Mesodermal cell (in vitro differentiated cells): Measurements from ENCODE around the gene SDC1.
A peak's percentile ranks its signal among the peaks of the same experiment; 100 is the strongest.

ENCODE experiments used
- H3K27ac ChIP-seq: 2 replicates; pipeline ENCODE4 v1.7.0; 2013; ENCODE audit warnings: mild to moderate bottlenecking, low read depth, low read length, moderate library complexity; ENCODE audit not compliant: severe bottlenecking
- H3K36me3 ChIP-seq: 2 replicates; pipeline ENCODE4 v1.7.1; 2013; ENCODE audit warnings: mild to moderate bottlenecking, low read length, moderate library complexity; ENCODE audit not compliant: control insufficient read depth, insufficient read depth
- H3K4me1 ChIP-seq: one replicate; pipeline ENCODE4 v1.7.1; 2013; ENCODE audit warnings: mild to moderate bottlenecking, low read length; ENCODE audit not compliant: insufficient read depth, control insufficient read depth, poor library complexity, severe bottlenecking
- H3K4me3 ChIP-seq: 2 replicates; pipeline ENCODE4 v1.7.0; 2013; ENCODE audit warnings: low read length, control low read depth, mild to moderate bottlenecking; ENCODE audit not compliant: insufficient read depth, poor library complexity, severe bottlenecking; ENCODE audit errors: extremely low read depth
- H3K9me3 ChIP-seq: 2 replicates; pipeline ENCODE4 v1.7.1; 2013; ENCODE audit warnings: mild to moderate bottlenecking, low read length, moderate library complexity; ENCODE audit not compliant: control insufficient read depth
- WGBS, 2 experiments: methylation state at CpG; one replicate each; pipeline ENCODE4 v1.1.5; 2013; ENCODE audit warnings: missing lambda C conversion rate in 2 of 2; ENCODE audit not compliant: insufficient coverage in 2 of 2; 5-methylcytosine and 5-hydroxymethylcytosine counted together

SDC1 gene

DNA sequence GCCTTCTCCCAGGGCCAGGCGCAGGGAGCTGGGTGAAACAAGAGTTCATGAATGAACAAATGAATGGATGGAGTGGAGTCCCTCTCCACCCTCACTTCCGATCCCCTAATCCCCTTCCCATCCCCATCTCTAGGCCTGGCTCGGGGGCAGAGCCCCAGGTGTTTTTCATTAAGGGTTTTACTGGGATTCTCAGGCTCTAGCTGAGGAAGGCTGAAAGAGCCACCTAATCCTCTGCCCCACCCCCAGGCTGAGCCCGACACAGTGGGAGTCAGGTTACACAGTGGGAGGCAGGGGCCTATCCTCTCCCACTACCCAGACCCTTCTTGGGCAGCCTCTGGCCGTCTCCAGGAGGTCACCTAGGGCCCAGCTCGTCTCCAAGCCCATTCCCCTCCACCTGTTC is 36.1 kb downstream of the SDC1 start:
- Histone ChIP-seq H3K27ac (no peak overlapping the region), H3K36me3 (no peaks in the 10 kb centered on the region), H3K4me1 (peaks cover 35% of the 10 kb centered on the region), H3K9me3 (no peaks in the 10 kb centered on the region), H3K4me3 (no peak overlapping the region)
- 39% methylated on average over 2 of the region's 6 CpGs; no CpG with 5 or more reads in 1 of the 2 experiments for WGBS, 2 experiments

DNA sequence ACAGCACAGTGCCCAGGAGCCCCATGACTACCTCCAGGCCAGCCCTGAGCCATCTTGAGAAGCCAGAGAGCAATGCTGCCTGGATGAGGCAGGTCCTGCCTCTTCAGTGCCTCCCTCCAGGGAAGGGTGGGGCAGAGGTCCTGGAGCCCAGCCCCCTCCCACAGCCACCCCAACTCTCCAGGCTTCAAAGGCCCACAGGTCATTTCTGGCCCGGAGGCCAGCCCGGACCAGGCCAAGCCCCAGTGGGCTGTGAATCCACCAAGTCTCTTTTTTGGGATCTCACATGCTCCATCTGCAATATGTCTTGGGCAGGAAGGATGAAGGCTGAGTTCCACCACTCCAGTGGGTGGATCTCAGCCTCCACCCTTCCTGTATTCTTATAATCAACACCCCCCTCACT is 36.7 kb downstream of the SDC1 start:
- 100% methylated on average over 1 of the region's 2 CpGs; no CpG with 5 or more reads in 1 of the 2 experiments for WGBS, 2 experiments
- Histone ChIP-seq H3K4me3 (no peak overlapping the region), H3K36me3 (no peaks in the 10 kb centered on the region), H3K9me3 (no peaks in the 10 kb centered on the region), H3K27ac (no peak overlapping the region), H3K4me1 (peaks cover 37% of the 10 kb centered on the region)

DNA sequence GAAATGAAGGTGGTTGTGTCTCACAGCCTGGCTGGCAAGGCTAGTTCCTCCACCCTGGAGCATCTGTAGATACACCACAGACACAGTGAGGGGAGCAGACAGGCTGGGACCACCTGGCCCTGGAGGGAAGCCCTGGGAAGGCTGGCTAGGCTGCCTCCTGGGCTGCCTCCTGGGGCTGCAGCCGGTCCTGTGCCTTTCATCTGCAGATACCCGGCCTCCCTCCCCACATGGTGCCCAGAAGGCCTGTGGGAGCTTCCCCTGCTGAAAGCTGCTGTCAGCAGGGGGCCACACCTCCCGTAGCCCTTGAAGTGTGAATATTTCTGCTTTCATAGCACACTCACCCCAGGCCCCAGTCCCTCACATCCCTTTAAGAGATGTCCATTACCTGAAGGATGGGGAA is 37.6 kb downstream of the SDC1 start:
- no peak overlapping the region for H3K4me3 ChIP-seq
- H3K4me1 ChIP-seq = peaks cover 37% of the 10 kb centered on the region
- no peaks in the 10 kb centered on the region for H3K36me3 ChIP-seq
- 42 to 60% methylated on average over 1 to 2 of the region's 3 CpGs for WGBS, 2 experiments
- no peaks in the 10 kb centered on the region for H3K9me3 ChIP-seq
- no peak overlapping the region for H3K27ac ChIP-seq

DNA sequence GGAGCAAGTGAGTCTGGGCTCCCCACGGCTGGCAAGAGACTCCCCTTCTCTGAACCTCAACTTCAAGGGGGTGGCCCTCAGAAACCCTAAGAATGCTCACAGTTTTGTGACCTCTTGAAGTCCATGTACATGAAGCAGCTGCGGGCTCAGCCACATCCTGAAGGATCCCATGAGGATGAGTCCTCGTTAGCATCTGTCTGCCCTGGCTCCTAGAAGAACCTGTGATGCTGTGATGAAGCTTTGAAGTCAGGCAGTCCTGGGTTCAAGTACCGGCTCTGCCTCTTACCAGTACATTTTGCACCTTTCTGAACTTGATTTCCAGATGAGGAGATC is 38.1 kb downstream of the SDC1 start:
- Histone ChIP-seq H3K36me3 (no peaks in the 10 kb centered on the region), H3K4me1 (peaks cover 37% of the 10 kb centered on the region), H3K27ac (no peak overlapping the region), H3K4me3 (no peak overlapping the region), H3K9me3 (no peaks in the 10 kb centered on the region)
- 97 to 100% methylated on average over 3 to 4 of the region's 4 CpGs for WGBS, 2 experiments

DNA sequence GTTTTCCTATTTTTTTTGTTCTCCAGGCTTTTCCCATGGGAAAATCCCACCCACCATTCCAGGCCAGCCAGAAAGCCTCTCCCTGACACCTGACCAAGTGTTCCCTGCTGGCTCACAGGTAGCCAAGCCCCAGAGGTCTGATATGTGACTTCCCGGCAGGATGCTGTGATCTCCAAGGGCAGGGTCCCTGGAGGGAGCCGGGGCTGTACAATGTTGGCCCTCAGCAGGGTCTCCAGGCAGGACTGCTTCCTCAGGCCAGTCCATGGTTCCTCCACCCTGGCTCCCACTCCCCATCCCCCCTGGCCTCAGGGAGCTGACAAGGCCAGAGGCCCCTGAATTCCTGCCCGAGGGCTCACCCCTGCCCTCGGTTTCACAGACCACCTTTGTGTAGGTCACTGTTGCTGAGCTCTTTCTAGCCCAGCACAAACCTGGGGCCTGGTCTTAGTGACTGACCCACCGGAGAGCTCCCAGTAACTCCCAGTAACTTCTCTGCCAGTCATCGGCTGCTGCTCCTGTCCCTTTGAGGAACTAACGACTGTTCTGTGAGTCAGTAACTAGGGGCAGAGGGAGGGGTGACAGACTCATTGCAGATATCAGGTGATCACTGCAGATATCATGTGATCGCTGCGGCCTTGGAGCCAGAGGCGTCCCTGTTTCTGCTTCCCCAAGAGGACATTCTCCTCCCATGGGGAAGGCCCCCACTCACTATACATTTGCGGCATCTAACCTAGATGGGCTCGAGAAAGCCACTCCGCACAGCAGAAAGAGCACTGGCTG is 38.7 kb downstream of the SDC1 start:
- Histone ChIP-seq H3K4me3 (no peak overlapping the region), H3K9me3 (no peaks in the 10 kb centered on the region), H3K27ac (peak overlapping the region; percentile 62), H3K36me3 (no peaks in the 10 kb centered on the region), H3K4me1 (peaks cover 37% of the 10 kb centered on the region)
- WGBS, 2 experiments = 70 to 72% methylated on average over 11 to 12 of the region's 13 CpGs

DNA sequence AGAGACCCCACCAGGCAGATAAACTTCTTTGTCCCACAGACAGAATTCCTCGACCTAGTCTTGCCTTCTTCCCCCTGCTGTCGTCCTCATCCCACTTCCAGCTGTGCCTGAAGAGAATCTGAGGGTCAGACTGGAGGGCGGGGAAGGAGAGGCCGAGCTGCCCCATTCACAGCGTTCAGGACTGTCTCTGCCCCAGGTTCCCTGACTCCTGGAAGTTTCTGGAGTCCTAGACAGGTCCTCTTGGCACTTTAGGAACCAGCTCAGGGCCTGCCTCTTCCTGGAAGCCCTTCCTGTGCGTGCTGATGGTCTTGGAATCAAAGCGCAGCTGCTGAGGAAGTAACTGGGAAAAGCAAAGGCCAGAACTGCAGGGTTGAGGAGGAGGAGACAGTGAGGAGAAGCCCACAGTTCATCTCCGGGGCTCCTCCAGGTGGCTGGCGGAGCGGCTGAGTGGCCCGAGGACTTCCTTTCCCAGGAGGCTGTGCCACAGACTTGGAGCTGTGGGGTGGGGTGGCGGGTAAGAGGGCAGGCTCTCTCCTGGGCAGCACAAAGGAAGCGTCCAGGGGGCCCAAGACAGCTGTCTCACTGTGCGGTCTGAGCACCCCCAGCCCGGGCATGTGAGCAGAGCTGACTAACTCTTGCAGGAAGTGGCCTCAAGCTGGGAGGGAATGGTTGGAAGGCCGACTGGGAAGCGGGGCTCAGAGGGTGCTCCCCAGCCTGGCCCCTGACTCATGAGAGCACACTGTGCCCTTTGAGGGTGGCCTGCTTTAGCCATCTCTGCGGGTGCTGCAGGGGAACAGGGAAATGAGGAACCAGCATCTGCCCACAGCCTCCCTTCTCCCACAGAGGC is 39.5 kb downstream of the SDC1 start:
- 80 to 81% methylated on average over 14 to 15 of the region's 18 CpGs for WGBS, 2 experiments
- Histone ChIP-seq H3K27ac (peak overlapping the region; percentile 16), H3K4me3 (no peak overlapping the region), H3K4me1 (peaks cover 37% of the 10 kb centered on the region), H3K9me3 (no peaks in the 10 kb centered on the region), H3K36me3 (no peaks in the 10 kb centered on the region)

DNA sequence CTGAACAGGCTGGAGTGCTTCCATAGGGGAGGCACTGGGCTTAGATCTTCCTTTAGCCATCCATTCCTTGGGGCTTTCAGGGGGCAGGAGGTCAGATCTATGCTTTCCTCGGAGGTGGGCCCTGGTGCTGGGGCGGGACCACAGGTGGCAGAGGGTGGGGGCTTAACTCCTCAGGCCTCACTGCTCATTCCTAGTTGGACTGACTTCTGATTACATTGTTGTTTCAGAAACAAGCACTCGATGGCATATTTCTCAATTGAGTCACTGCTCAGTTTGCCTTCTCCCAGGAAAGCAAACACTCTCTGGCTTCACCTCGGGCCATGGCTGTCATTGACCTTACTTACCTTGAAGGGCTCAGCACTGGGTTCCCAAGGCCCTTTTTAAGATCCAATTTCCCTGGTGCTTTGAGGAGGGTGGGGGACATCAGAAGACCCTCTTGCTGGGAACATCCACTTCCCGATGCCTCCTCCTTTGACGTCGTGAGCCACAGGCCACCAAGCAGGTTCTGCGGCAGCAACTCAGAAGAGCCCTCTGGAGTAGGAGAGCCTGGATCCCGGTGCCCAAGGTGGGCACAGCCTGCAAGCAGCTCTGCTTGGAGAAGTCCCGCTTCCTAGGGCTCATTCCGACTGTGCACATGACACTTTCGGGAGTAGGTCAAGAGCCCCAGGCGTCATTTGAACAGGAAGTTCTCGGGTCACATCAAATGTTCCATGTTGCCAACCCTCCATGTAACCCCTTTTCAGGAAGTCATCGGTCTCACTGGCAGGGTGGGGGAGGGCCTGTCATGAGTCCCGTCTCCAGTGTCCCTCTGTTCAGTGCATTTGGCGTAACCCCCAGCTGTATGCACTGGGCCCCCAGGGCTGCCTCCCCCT is 40.6 kb downstream of the SDC1 start:
- H3K27ac ChIP-seq = no peak overlapping the region
- WGBS, 2 experiments = 75 to 79% methylated on average over 14 to 16 of the region's 17 CpGs
- H3K36me3 ChIP-seq = no peaks in the 10 kb centered on the region
- H3K9me3 ChIP-seq = no peaks in the 10 kb centered on the region
- peaks cover 35% of the 10 kb centered on the region for H3K4me1 ChIP-seq
- no peak overlapping the region for H3K4me3 ChIP-seq

DNA sequence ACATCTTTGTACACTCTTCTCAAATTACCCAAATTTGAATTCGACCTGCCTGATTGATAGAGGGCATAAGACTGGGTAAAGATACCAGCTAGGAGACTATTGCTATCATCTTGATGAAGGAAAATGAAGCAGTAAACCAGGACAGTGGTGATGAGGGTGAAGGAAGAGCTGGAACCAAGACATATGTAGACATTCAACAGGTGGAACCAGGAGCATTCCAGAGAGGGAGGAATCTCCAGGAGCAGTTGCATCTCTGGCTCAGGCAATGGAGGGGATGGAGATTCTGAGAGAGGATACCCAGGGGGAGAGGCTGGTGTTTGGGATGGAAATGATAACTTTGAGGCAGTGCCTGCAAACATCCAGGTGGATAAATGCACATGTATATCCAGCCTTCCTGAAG is 41.6 kb downstream of the SDC1 start:
- H3K9me3 ChIP-seq = no peaks in the 10 kb centered on the region
- 100% methylated on average over 1 of the region's 1 CpG; no CpG with 5 or more reads in 1 of the 2 experiments for WGBS, 2 experiments
- no peaks in the 10 kb centered on the region for H3K36me3 ChIP-seq
- H3K4me1 ChIP-seq = peaks cover 33% of the 10 kb centered on the region
- no peak overlapping the region for H3K4me3 ChIP-seq
- no peak overlapping the region for H3K27ac ChIP-seq

DNA sequence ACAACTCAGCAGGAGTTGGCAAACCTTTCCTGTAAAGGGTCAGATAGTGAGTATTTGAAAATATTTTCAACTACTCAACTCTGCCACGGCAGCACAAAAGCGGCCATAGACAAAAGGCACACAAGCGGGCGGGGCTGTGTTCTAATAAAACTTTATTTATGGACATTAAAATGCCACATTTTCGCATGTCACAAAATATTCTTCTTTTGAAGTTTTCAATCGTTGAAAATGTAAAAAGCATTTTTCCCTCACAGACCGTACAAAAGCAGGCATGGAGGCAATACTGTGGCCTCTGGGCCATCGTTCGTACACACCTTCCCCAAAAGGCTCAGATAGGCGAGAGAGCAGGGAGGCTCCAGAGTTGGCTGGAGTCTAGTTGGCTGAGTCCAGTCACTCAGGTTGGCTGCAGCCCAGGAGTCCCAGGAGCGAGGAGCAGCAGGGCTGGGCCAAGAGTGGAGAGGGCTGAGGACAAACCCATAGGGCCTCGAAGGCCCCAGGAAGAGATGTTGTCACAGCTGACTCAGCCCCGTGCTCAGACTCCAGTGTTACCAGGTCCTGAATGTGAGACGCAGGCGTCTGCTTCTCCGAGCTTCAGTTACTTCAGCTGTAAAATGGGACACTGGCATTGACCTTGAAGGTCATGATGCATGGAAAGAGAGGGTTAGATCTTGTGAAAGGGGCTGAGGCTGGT is 42.5 kb downstream of the SDC1 start:
- no peaks in the 10 kb centered on the region for H3K36me3 ChIP-seq
- no peak overlapping the region for H3K4me3 ChIP-seq
- WGBS, 2 experiments = 94 to 95% methylated on average over 16 of the region's 16 CpGs
- no peaks in the 10 kb centered on the region for H3K9me3 ChIP-seq
- no peak overlapping the region for H3K27ac ChIP-seq
- peaks cover 33% of the 10 kb centered on the region for H3K4me1 ChIP-seq

DNA sequence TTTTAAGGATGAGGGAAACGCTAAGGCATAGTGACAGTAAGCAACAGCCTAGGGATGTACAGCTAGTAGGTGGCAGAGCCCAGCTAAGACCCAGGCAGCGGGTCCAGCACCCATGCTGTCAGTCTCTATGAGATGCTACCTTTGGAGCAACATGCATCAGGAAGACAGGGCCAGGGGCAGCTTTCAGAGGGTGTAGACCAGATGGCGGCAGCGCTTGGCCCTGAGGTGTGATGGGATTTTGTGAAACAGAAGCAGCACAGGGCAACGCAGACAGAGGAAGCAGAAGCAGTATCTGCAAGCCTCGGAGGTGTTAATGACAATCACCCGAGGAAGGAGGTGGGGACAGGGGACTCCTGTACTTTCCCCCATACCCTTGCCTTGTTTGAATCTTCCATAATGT is 43.2 kb downstream of the SDC1 start:
- H3K36me3 ChIP-seq = no peaks in the 10 kb centered on the region
- H3K27ac ChIP-seq = no peak overlapping the region
- H3K4me3 ChIP-seq = no peak overlapping the region
- WGBS, 2 experiments = 74 to 93% methylated on average over 2 to 5 of the region's 7 CpGs
- H3K4me1 ChIP-seq = peaks cover 31% of the 10 kb centered on the region
- H3K9me3 ChIP-seq = no peaks in the 10 kb centered on the region
